Activated T-helper 1 cell treated with anti-CD3 and anti-CD28 coated beads, Interleukin-2, amount 50 U/mL, for 16 hours (primary cell): ENCODE measurements around the gene FAM124B.

ENCODE experiments used
- DNase-seq, 2 donors: peaks; one replicate each; pipeline ENCODE4 v3.0.0-alpha.2; 2020; ENCODE audit warnings: low read depth in 1 of 2, low spot score in 1 of 2

The FAM124B gene

DNA sequence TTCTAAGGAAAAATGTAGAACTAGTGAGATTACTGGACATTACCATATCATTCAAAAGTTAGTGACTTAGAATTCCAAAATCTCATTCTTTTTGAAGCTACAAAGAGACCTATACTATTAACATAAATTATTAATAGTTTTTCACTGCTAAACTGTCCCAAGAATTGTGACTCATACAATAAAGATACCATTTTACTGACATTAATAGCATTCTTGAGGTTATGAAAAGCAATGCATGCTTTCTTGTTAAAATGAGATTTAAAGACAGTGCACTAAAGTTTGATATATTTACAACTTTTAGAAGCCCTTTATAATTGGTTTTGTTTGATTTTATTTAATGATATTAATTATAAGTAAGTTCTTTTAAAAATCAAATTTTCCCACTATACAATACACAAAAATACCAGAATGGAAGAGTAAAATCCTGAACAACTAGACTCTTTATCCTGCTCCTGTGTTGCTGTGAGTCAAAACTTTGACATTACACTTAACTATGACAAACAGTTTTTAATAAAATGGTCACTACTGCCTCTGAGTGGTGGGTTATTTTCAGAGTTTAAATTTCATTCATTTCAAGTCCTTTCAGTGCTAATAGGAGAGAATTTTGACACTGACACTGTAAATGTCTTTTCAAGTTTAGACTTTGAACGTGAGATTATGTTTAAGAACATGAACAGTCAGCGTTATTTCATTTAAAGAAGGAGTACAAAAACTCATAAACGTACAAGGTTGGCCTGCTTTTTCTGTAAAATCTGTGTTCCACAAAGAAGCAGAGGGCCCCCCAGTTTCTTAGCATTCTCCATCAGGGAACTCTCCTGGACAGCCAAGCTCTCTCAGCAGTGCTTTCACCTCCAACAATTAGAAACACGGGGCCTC is 54.5 kb downstream of the FAM124B start:
- DNase-seq = no peak

DNA sequence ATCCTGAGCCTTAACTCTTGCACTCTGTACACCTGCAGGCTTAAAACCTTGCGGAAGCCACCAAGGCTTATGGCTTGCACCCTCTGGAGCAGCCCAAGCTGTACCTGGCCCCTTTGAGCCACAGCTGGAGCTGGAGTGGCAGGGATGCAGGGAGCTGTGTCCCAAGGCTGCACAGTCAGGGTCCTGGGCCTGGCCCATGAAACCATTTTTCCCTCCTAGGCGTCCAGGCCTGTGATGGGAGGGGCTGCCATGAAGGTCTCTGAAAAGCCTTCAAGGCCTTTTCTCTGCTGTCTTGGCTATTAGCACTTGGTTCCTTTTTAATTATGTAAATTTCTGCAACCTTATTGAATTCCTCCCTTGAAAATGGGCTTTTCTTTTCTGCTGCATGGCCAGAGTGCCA is 56.4 kb downstream of the FAM124B start:
- DNase-seq = no peak

DNA sequence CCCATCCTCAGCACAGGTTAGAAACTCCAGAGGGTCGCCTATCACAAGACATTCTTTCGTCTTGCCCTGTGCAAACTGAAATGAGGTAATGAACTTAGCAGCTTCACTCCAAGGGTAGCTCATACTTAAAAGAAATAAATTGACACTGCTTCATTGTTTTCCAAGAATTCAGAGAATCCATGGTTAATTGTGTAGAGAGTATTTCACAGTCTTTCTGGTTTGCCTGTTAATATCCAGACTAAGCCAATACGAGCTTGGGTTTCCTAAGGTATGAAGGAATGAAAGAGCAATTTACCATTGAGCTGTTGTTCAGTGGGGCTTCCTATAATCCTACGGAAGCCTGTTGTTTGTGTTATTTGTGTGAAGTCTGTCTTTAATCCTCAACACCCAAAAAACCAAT is 58.7 kb downstream of the FAM124B start:
- DNase-seq = no peak

DNA sequence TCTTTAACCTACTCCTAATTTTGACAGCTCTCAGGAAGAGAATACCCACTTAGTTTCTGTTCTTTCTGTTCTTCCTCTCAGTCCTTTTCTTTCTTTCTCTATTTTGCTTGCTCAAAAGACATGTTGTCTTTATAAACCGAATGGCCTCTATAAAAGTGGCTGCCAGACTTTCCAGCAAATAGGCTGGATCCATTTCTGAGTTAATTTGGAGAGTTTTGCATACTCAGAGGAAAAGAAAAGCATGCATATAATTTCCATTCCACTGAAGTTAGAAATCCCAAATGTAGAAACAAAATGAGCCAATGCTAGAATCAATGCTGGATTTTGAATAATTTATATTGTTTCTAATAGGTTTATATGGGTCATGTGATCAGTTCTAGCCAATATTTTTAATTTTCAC is 65.9 kb downstream of the FAM124B start:
- DNase-seq = no peak

DNA sequence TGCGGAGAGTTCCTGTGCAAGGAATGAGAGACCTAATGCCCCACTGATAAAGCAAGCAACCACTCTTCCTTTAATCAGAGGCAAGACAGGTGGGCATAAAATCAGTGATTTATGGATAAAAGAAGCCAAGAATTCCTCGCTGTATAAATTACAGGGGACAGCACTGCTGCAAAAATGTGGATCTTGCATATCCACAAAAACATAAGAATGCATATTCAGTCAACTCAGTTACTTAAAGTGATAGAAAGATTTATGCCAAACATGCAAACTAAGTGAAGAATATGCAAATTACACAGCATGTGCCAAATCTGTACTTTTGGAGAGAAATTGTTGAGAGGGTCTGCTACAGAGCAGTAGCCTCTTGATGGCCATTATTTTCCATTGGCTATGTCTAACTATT is 67.2 kb downstream of the FAM124B start:
- no peak for DNase-seq

DNA sequence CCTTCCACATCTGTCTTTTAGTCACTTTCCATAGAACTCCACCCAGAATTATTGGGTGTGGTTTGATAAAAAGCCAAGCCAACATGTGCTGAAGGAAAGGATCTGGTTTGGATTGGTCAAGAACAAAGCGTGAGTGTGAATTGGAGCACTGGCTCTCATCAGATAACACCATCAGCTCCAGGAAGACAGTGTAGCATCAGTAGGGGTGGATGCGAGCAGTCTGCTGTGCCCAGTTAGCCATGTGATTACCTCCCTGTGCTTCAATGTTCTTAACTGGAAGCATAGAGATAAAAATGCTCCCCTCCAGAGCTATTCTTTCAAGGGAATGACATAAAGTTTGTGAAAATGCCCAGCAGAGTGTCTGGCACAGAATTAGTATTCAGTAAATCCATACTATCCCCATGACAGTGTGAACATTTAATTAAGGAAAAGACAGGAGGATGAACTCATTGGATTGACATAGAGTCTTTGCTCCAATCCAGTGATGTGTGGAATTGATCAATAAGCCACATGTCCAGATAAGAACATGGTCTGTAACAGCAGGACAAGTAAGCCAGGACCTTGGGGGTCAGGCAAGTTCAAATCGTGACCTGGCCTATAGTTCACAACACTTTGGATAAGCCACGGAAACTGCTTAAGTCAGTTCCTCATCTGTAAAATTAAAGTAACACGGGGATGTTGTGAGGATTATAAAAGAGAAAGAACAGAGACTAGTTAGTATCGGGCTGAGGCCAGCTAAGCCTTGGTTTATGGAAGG is 68.0 kb downstream of the FAM124B start:
- DNase-seq = no peak

DNA sequence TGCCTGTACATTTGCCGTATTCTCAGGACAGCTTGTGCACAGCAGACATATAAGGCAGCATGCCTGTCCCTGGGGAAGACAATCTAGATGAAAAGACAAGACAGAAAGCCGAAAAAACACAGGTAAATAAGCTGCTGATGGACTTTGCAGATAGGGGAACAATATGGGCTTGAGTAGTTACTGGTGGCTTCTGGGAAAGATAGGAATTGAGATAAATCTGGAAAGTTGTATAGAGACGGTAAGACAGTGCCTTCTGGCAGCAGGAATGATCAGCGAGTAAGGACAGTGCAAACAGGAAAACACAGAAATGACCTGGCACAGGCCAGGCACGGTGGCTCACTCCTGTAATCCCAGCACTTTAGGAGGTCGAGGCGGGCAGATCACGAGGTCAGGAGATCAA is 70.2 kb downstream of the FAM124B start:
- DNase-seq = no peak

DNA sequence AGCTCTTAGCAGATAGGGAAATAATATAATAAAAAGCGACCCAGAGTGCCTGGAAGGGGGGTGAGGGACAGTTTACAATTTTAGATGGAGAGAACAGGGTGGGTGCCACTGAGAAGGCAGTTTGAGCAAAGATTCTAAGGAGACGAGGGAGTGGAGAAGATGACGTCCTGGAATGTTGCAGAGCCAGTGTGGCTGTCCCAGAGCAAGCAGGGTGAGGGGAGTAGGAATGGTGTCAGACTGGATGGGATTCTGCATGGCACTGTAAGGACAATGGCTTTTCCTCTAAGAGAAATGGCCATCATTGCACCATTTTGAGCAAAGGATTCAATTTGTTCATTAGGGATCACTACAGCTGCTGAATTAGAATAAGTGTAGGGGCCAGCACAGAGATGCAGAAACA is 73.1 kb downstream of the FAM124B start:
- DNase-seq = no peak
